GM23338 (cell line): ENCODE data around the gene IFNE. TPM values are rescaled to one million over a fixed set of nuclear protein-coding genes. Genes with fewer than 3 reads are reported as not detected.

Source experiments
- ATAC-seq: fragments of 200-7000 bp; cut with Tn5 transposase; 3 replicates; pipeline ENCODE4 v1.9.1; 2020
- DNase-seq: peaks from one replicate; pipeline ENCODE4 v3.0.0-alpha.2; 2015; ENCODE audit warnings: low spot score
- H2AFZ ChIP-seq: fragments of 200-600 bp; sonication (generic); 2 replicates; pipeline ENCODE4 v1.8.0; 2016; ENCODE audit warnings: antibody characterized with exemption, mild to moderate bottlenecking, moderate library complexity
- H3F3A ChIP-seq: fragments of 200-600 bp; sonication (generic); replicated peaks from 2 replicates; pipeline ENCODE4 v1.8.0; 2017; ENCODE audit warnings: antibody characterized with exemption, mixed run types, low read depth
- H3K27ac ChIP-seq: fragments of 200-600 bp; sonication (generic); 2 replicates; pipeline ENCODE4 v1.6.1; 2016; ENCODE audit warnings: low read depth
- H3K27me3 ChIP-seq: fragments of 200-600 bp; sonication (generic); 2 replicates; pipeline ENCODE4 v1.8.0; 2016; ENCODE audit warnings: mild to moderate bottlenecking, mixed run types, moderate library complexity; ENCODE audit not compliant: insufficient read depth
- H3K36me3 ChIP-seq: fragments of 200-600 bp; sonication (generic); 2 replicates; pipeline ENCODE4 v1.8.0; 2016; ENCODE audit warnings: mild to moderate bottlenecking; ENCODE audit not compliant: insufficient read depth
- H3K4me1 ChIP-seq: fragments of 200-600 bp; sonication (generic); 2 replicates; pipeline ENCODE4 v1.8.0; 2016; ENCODE audit warnings: mild to moderate bottlenecking, moderate library complexity; ENCODE audit not compliant: insufficient read depth
- H3K4me2 ChIP-seq: fragments of 200-600 bp; sonication (generic); 2 replicates; pipeline ENCODE4 v1.7.1; 2017; ENCODE audit warnings: mixed run types
- H3K4me3 ChIP-seq: fragments of 200-600 bp; sonication (generic); 2 replicates; pipeline ENCODE4 v1.6.1; 2016; ENCODE audit warnings: mixed run types
- H3K79me2 ChIP-seq: fragments of 200-600 bp; sonication (generic); replicated peaks from 2 replicates; pipeline ENCODE4 v1.8.0; 2017; ENCODE audit warnings: mild to moderate bottlenecking; ENCODE audit not compliant: insufficient read depth
- H3K9me2 ChIP-seq: fragments of 200-600 bp; sonication (generic); 2 replicates; pipeline ENCODE4 v1.8.0; 2017; ENCODE audit not compliant: insufficient read depth
- H4K20me1 ChIP-seq: fragments of 200-600 bp; sonication (generic); replicated peaks from 2 replicates; pipeline ENCODE4 v1.8.0; 2017; ENCODE audit warnings: mild to moderate bottlenecking; ENCODE audit not compliant: insufficient read depth
- H3K27ac Mint-ChIP-seq: 2 replicates; pipeline ENCODE4 v1.8.0; 2020; ENCODE audit warnings: inconsistent platforms, mild to moderate bottlenecking, moderate library complexity, mixed read lengths
- H3K27me3 Mint-ChIP-seq: 3 replicates; pipeline ENCODE4 v1.8.0; 2022; ENCODE audit warnings: low read depth, mild to moderate bottlenecking, moderate library complexity, mixed read lengths, inconsistent platforms; ENCODE audit not compliant: insufficient read depth, poor library complexity
- H3K36me3 Mint-ChIP-seq: 3 replicates; pipeline ENCODE4 v1.8.0; 2021; ENCODE audit warnings: low read depth, mild to moderate bottlenecking, inconsistent platforms, moderate library complexity, mixed read lengths
- H3K4me1 Mint-ChIP-seq: 3 replicates; pipeline ENCODE4 v1.8.0; 2020; ENCODE audit warnings: mild to moderate bottlenecking, inconsistent platforms, mixed read lengths
- H3K4me3 Mint-ChIP-seq: 3 replicates; pipeline ENCODE4 v1.8.0; 2021; ENCODE audit warnings: moderate library complexity, mild to moderate bottlenecking, inconsistent platforms, mixed read lengths
- H3K9me3 Mint-ChIP-seq: 3 replicates; pipeline ENCODE4 v1.8.0; 2020; ENCODE audit warnings: moderate library complexity, mild to moderate bottlenecking, inconsistent platforms, mixed read lengths
- CREB1 ChIP-seq: fragments of 250-450 bp; sonication (Bioruptor Pico); IDR thresholded peaks from 2 replicates; pipeline ENCODE4 v1.5.0; 2020; ENCODE audit warnings: low read depth, mild to moderate bottlenecking, moderate library complexity
- CTCF ChIP-seq, 2 experiments: fragments of 200-600 bp in 1 of 2; sonication (generic) in 1 of 2; conservative IDR thresholded peaks; 2 replicates each; pipeline versions ENCODE4 v1.5.1 to v1.6.1; 2016 to 2017; ENCODE audit warnings: antibody characterized with exemption in 2 of 2, low read depth in 2 of 2, mild to moderate bottlenecking in 2 of 2, moderate library complexity in 1 of 2
- ETS1 ChIP-seq: IDR thresholded peaks from 2 replicates; pipeline ENCODE4 v1.6.1; 2016; ENCODE audit warnings: antibody characterized with exemption
- EZH2phosphoT487 ChIP-seq: fragments of 200-600 bp; sonication (generic); IDR thresholded peaks from one replicate; pipeline ENCODE4 v1.8.1; 2018; ENCODE audit warnings: antibody characterized with exemption; ENCODE audit not compliant: unreplicated experiment
- NANOG ChIP-seq: IDR thresholded peaks from 2 replicates; pipeline ENCODE4 v1.6.1; 2016; ENCODE audit warnings: antibody characterized with exemption, borderline replicate concordance
- ZNF114 ChIP-seq: fragments of 250-450 bp; sonication (Bioruptor Pico); IDR thresholded peaks from 2 replicates; pipeline ENCODE4 v1.5.0; 2020; ENCODE audit warnings: mild to moderate bottlenecking, moderate library complexity
- ZNF462 ChIP-seq: fragments of 250-450 bp; sonication (Bioruptor Pico); IDR thresholded peaks from 2 replicates; pipeline ENCODE4 v1.5.0; 2020; ENCODE audit warnings: mild to moderate bottlenecking, moderate library complexity
- polyA plus RNA-seq: library from polyadenylated mRNA; unstranded; fragments of >200 nt; fragmentation: Nextera tagmentation; extraction: Ambion mirVana; gene quantifications from 2 replicates; pipeline ENCODE4 v1.2.1, GENCODE V29; 2016
- total RNA-seq: library from RNA; depleted of rRNA; stranded (reverse); fragments of >200 nt; shearing (Covaris generic); gene quantifications from 2 replicates; pipeline ENCODE4 v1.2.3, GENCODE V29; 2014

Gene IFNE
- total and polyA plus RNA-seq, 2 experiments from 2014 or later, result 0.21 TPM; not detected in 1

- Histone ChIP-seq H3K27ac (no peak overlapping the region), H3K4me1 (peaks cover 10% of the 10 kb centered on the region), H3K9me2 (no peaks in the 10 kb centered on the region), H3K36me3 (no peaks in the 10 kb centered on the region), H3K79me2 (no peaks in the 10 kb centered on the region), H2AFZ (no peak overlapping the region), H3F3A (no peaks in the 10 kb centered on the region), H3K4me2 (no peak overlapping the region), H3K4me3 (no peak overlapping the region), H4K20me1 (no peaks in the 10 kb centered on the region), H3K27me3 (no peaks in the 10 kb centered on the region)
- Mint-ChIP-seq H3K27ac (no peak overlapping the region), H3K9me3 (peaks cover 6% of the 10 kb centered on the region; the same call in 2 of the 3 replicates), H3K36me3 (no peaks in the 10 kb centered on the region), H3K4me1 (peaks cover 8% of the 10 kb centered on the region; the same call in 2 of the 3 replicates), H3K4me3 (no peak overlapping the region), H3K27me3 (peaks cover 5% of the 10 kb centered on the region)
- ATAC-seq (no peak), DNase-seq (no peak)
- TF ChIP-seq ETS1 (no peak), CREB1 (CRISPR knock-in tag) (no peak), CTCF (conservative IDR thresholded peaks at IDR 0.05; ENCODE audit: low read depth in 2 of 2) (no peak), NANOG (no peak), ZNF114 (CRISPR knock-in tag) (no peak), EZH2phosphoT487 (no peak), ZNF462 (CRISPR knock-in tag) (no peak)
Observed at GRCh38 chr9:21454149-21454548, 28.0 kb downstream of the IFNE start.
